ENCODE measurements around the gene SORCS1. TPM values are rescaled to one million over a fixed set of nuclear protein-coding genes. Genes with fewer than 3 reads are reported as not detected.

The SORCS1 gene
- total RNA-seq, 2 experiments from 2014 or later: not detected

DNA sequence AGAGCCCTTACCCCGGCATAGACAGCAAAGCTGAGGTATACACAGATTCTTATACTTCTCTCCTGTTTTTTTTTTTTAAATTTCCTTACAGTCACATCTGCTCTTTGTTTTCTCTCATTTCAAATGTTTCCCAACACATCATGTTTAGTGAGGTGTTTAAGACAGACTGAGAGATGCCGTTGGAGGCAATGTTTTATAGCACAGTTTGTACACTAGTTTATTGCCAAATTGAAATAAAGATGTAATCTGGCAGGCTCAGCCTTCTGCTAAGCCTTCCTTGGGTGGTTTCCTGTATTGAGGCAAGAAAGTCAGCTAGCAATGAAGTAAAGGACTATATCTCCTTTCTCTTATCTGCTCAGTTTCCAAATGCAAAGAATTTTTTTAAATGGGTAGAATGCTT lies 393.4 kb downstream of the SORCS1 start:
- intact Hi-C loops (cut with micrococcal nuclease): no loop called here
- ATAC-seq (no peak), DNase-seq (no peak)
- TF ChIP-seq, protein P1, sequence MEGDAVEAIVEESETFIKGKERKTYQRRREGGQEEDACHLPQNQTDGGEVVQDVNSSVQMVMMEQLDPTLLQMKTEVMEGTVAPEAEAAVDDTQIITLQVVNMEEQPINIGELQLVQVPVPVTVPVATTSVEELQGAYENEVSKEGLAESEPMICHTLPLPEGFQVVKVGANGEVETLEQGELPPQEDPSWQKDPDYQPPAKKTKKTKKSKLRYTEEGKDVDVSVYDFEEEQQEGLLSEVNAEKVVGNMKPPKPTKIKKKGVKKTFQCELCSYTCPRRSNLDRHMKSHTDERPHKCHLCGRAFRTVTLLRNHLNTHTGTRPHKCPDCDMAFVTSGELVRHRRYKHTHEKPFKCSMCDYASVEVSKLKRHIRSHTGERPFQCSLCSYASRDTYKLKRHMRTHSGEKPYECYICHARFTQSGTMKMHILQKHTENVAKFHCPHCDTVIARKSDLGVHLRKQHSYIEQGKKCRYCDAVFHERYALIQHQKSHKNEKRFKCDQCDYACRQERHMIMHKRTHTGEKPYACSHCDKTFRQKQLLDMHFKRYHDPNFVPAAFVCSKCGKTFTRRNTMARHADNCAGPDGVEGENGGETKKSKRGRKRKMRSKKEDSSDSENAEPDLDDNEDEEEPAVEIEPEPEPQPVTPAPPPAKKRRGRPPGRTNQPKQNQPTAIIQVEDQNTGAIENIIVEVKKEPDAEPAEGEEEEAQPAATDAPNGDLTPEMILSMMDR (IDR thresholded peaks at IDR 0.05): no peak
- no peaks in the 10 kb centered on the region for H3K9me3 Mint-ChIP-seq
- no peaks in the 10 kb centered on the region for H3K27me3 Mint-ChIP-seq
- CTCF ChIA-PET: no interaction called here
- H3K4me1 Mint-ChIP-seq (ENCODE audit: low read depth): no peaks in the 10 kb centered on the region
- H3K36me3 Mint-ChIP-seq (ENCODE audit: low read depth): no peaks in the 10 kb centered on the region
- no peak overlapping the region for H3K27ac Mint-ChIP-seq
- H3K4me3 Mint-ChIP-seq: no peak overlapping the region
- POLR2A ChIA-PET: interaction anchor here (0.6 kb wide), 1 partner anchor 26 kb away, joined by 3 read pairs; no protein-coding TSS in a partner anchor

DNA sequence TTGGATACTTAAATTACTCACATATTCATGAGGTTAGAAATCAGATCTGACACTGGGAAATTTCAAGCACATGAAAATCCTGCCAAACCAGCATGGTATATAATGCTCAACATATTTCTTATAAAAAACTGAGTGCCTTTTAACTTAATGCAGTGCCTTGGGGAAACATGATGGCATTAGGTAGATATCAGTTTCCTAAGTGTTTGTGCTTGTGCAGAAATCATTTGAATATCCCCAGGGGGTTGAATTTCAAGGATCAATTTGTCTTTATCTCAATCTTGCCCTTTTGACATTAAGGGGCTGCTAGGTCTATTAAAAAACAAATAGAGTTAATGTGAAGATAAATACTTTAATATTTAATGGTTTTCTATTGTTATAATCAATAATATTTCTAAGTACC lies 396.3 kb downstream of the SORCS1 start:
- intact Hi-C loops (cut with micrococcal nuclease): no loop called here
- Mint-ChIP-seq H3K27me3 (no peaks in the 10 kb centered on the region), H3K9me3 (peaks cover 1% of the 10 kb centered on the region), H3K4me1 (ENCODE audit: low read depth) (no peaks in the 10 kb centered on the region), H3K27ac (no peak overlapping the region), H3K4me3 (no peak overlapping the region), H3K36me3 (ENCODE audit: low read depth) (no peaks in the 10 kb centered on the region)
- DNase-seq (no peak), ATAC-seq (no peak)
- TF ChIP-seq, protein P1 (IDR thresholded peaks at IDR 0.05): no peak
- ChIA-PET POLR2A (no interaction called here), CTCF (interaction anchor here (0.9 kb wide), 1 partner anchor 63 kb away, joined by 3 read pairs; no protein-coding TSS in a partner anchor)

DNA sequence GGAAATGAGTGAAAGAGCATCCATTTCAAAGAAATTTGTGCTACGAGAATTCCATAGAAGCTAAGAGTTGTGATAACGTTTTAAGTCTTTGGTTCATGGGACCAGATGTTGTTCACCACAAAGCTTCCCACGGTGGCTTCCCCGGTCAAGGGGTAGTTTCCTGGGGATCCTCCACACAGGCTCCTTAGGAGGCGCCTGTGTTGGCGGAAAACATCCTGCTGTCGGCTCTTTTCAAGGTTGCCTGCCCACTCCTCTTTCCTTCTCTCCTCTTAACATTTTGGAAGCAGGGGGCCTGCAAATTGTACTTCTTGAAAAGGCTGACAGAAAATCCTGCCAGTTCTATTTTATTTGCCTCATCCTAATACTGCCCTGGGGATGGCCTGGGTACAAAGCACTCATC lies 398.6 kb downstream of the SORCS1 start:
- no peak for DNase-seq
- no peak for ATAC-seq
- no peaks in the 10 kb centered on the region for H3K36me3 Mint-ChIP-seq (ENCODE audit: low read depth)
- intact Hi-C loops (cut with micrococcal nuclease): no loop called here
- no peak overlapping the region for H3K27ac Mint-ChIP-seq
- no peaks in the 10 kb centered on the region for H3K27me3 Mint-ChIP-seq
- CTCF ChIA-PET: no interaction called here
- peaks cover 1% of the 10 kb centered on the region for H3K9me3 Mint-ChIP-seq
- TF ChIP-seq, protein P1 (IDR thresholded peaks at IDR 0.05): no peak
- no peaks in the 10 kb centered on the region for H3K4me1 Mint-ChIP-seq (ENCODE audit: low read depth)
- no peak overlapping the region for H3K4me3 Mint-ChIP-seq
- POLR2A ChIA-PET: no interaction called here

DNA sequence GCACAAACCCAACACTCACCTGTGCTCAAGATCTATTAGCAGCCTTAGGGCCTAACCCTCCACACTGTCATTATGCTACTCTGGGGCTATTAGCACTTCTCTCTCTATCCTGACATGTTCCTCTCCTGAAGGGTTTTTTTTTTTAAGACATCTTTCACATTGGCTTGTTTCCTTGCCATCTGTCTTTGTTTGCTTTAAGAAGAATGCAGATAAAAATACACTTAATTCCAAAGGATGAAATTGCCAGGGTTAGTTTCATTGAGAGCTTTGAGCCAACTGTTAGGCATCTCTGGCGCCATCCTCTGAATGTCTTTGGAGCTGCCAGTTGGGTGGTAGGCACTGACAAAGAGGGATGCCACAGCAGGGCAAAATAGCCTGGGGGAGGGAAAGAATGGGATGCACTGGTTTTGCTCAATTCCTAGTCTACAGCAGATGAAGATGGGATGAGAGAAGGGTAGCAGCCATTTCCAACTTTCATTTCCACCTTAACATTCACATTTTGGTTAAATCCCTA lies 399.2 kb downstream of the SORCS1 start:
- Mint-ChIP-seq H3K27ac (no peak overlapping the region), H3K27me3 (no peaks in the 10 kb centered on the region), H3K4me3 (no peak overlapping the region), H3K9me3 (peaks cover 1% of the 10 kb centered on the region), H3K4me1 (ENCODE audit: low read depth) (no peaks in the 10 kb centered on the region), H3K36me3 (ENCODE audit: low read depth) (no peaks in the 10 kb centered on the region)
- POLR2A ChIA-PET: no interaction called here
- intact Hi-C loops (cut with micrococcal nuclease): no loop called here
- ATAC-seq (no peak), DNase-seq (no peak)
- CTCF ChIA-PET: no interaction called here
- TF ChIP-seq, protein P1 (IDR thresholded peaks at IDR 0.05): no peak

DNA sequence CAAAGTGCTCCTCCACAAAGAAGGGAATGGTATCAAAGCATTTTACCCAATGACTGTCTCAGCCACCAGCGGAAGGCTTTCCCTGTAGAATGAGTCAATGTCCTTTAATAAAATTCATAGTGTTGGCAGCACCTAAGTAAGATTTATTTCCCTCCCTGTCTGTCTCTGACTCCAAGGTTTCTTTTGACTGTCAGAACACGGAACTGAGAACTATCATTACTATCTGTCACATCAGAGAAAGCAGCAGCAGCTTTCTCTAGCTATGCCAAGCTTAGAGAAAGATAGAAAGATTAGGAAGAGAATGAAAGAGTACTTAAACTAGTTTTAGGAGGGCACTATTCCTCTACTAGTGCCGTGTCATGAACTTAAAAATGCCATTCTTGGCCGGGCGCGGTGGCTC lies 400.1 kb downstream of the SORCS1 start:
- ATAC-seq (no peak), DNase-seq (no peak)
- intact Hi-C loops (cut with micrococcal nuclease): no loop called here
- Mint-ChIP-seq H3K4me3 (no peak overlapping the region), H3K9me3 (peaks cover 1% of the 10 kb centered on the region), H3K4me1 (ENCODE audit: low read depth) (no peaks in the 10 kb centered on the region), H3K27me3 (no peaks in the 10 kb centered on the region), H3K36me3 (ENCODE audit: low read depth) (no peaks in the 10 kb centered on the region), H3K27ac (no peak overlapping the region)
- POLR2A ChIA-PET: no interaction called here
- TF ChIP-seq, protein P1 (IDR thresholded peaks at IDR 0.05): no peak
- CTCF ChIA-PET: no interaction called here

Measured in activated CD8-positive, alpha-beta T cell treated with anti-CD3 and anti-CD28 coated beads for 36 hours (primary cell).